ENCODE results near the gene CLN6.
A peak's percentile ranks its signal among the peaks of the same experiment; 100 is the strongest.
"Not testable (repeated sequence)": the region's sequence is repeated elsewhere in the genome, so short reads cannot be mapped to it uniquely, and the experiment has no call there.

The CLN6 gene

GRCh38 chr15:68203486-68203885 lies 26.0 kb downstream of the CLN6 start:
- peak overlapping the region; percentile 91; the same call in 1 of the 2 replicates for H3K27ac ChIP-seq
- TF ChIP-seq CTCF (conservative IDR thresholded peaks at IDR 0.05): no peak

GRCh38 chr15:68202994-68203393 lies 26.5 kb downstream of the CLN6 start:
- not testable (repeated sequence) for H3K27ac ChIP-seq

GRCh38 chr15:68201879-68202261 lies 27.7 kb downstream of the CLN6 start:
- no peak overlapping the region for H3K27ac ChIP-seq
- TF ChIP-seq CTCF (conservative IDR thresholded peaks at IDR 0.05): no peak

- no peak overlapping the region for H3K27ac ChIP-seq
- TF ChIP-seq CTCF (conservative IDR thresholded peaks at IDR 0.05): no peak
These were observed 28.2 kb downstream of the CLN6 start for GRCh38 chr15:68201153-68201878.

GRCh38 chr15:68200016-68200861 lies 29.3 kb downstream of the CLN6 start:
- no peak for TF ChIP-seq CTCF (conservative IDR thresholded peaks at IDR 0.05)
- H3K27ac ChIP-seq: 0 out of 2 replicates have a peak overlapping the region, but pooled peaks have one; percentile 8

- no peak for TF ChIP-seq CTCF (conservative IDR thresholded peaks at IDR 0.05)
- H3K27ac ChIP-seq: 0 out of 2 replicates have a peak overlapping the region, but pooled peaks have one; percentile 8
These were observed 30.2 kb downstream of the CLN6 start for GRCh38 chr15:68199340-68199739.

GRCh38 chr15:68197661-68198437 lies 31.7 kb downstream of the CLN6 start:
- peak overlapping the region; percentile 5; the same call in 1 of the 2 replicates for H3K27ac ChIP-seq

More at GRCh38 chr15:68197661-68198437, 31.7 kb downstream of the CLN6 start:
- TF ChIP-seq CTCF (conservative IDR thresholded peaks at IDR 0.05): no peak

Measured in VCaP (cell line).